SK-N-SH (cell line): ENCODE measurements around the gene AR. TPM values are rescaled to one million over a fixed set of nuclear protein-coding genes. Genes with fewer than 3 reads are reported as not detected.

ENCODE experiments used
- CTCF ChIA-PET: fragments of 300-600, 350-600 bp; formaldehyde crosslinking; extraction: SDS; loops from one replicate; lab custom pipeline; 2021; lab: Yijun Ruan, JAX
- POLR2A ChIA-PET: fragments of 350-600 bp; sonication (Branson Sonifier 250); formaldehyde crosslinking; extraction: SDS; loops from one replicate; lab custom pipeline; 2020; ENCODE audit warnings: antibody characterized with exemption, inconsistent platforms; lab: Yijun Ruan, JAX
- DNase-seq: peaks from one replicate; pipeline ENCODE4 v3.0.0; 2012
- H2AFZ ChIP-seq: fragments of 200-600 bp; sonication (generic); 2 replicates; pipeline ENCODE4 v1.8.1; 2016; ENCODE audit warnings: antibody characterized with exemption, mild to moderate bottlenecking, low read depth
- H3F3A ChIP-seq: fragments of 200-600 bp; sonication (generic); replicated peaks from 2 replicates; pipeline ENCODE3; 2016; ENCODE audit warnings: antibody characterized with exemption, mild to moderate bottlenecking; ENCODE audit not compliant: insufficient read depth
- H3K27ac ChIP-seq, 2 experiments: fragments of 200-500 bp in 1 of 2; fragments of 200-600 bp in 1 of 2; sonication (Bioruptor generic) in 1 of 2; sonication (generic), shearing (Covaris generic) in 1 of 2; 2 replicates each; pipeline versions ENCODE4 v1.5.1 to v1.6.1; 2014 to 2016; ENCODE audit warnings: low read depth in 2 of 2, inconsistent platforms in 1 of 2, low read length in 1 of 2, mild to moderate bottlenecking in 1 of 2, mixed read lengths in 1 of 2
- H3K27me3 ChIP-seq: fragments of 200-600 bp; sonication (generic), shearing (Covaris generic); 2 replicates; pipeline ENCODE4 v1.6.1; 2016; ENCODE audit warnings: mixed run types; ENCODE audit not compliant: insufficient read depth
- H3K36me3 ChIP-seq, 2 experiments: fragments of 200-500 bp in 1 of 2; fragments of 200-600 bp in 1 of 2; sonication (Bioruptor generic) in 1 of 2; sonication (generic) in 1 of 2; replicated peaks in 1 of 2; 2 replicates each; pipeline versions ENCODE3 to v1.5.1; 2014 to 2016; ENCODE audit warnings: low read length in 1 of 2, mild to moderate bottlenecking in 1 of 2; ENCODE audit not compliant: insufficient read depth in 2 of 2, control insufficient read depth in 1 of 2
- H3K4me1 ChIP-seq, 2 experiments: fragments of 200-500 bp in 1 of 2; fragments of 200-600 bp in 1 of 2; sonication (Bioruptor generic) in 1 of 2; sonication (generic), shearing (Covaris generic) in 1 of 2; 2 replicates each; pipeline versions ENCODE4 v1.5.1 to v1.6.1; 2014 to 2016; ENCODE audit warnings: low read depth in 1 of 2, low read length in 1 of 2, mixed run types in 1 of 2; ENCODE audit not compliant: insufficient read depth in 2 of 2, control insufficient read depth in 1 of 2
- H3K4me2 ChIP-seq: fragments of 200-600 bp; sonication (generic), shearing (Covaris generic); 2 replicates; pipeline ENCODE4 v1.6.1; 2017; ENCODE audit warnings: mixed run types
- H3K4me3 ChIP-seq, 2 experiments: fragments of 200-500 bp in 1 of 2; fragments of 200-600 bp in 1 of 2; sonication (Bioruptor generic) in 1 of 2; sonication (generic), shearing (Covaris generic) in 1 of 2; 2 replicates each; pipeline versions ENCODE4 v1.5.1 to v1.8.1; 2014 to 2016; ENCODE audit warnings: low read depth in 2 of 2, inconsistent platforms in 1 of 2, low read length in 1 of 2, mild to moderate bottlenecking in 1 of 2, mixed read lengths in 1 of 2, moderate library complexity in 1 of 2
- H3K79me2 ChIP-seq: fragments of 200-600 bp; sonication (generic); 2 replicates; pipeline ENCODE4 v1.8.1; 2017; ENCODE audit warnings: mild to moderate bottlenecking; ENCODE audit not compliant: insufficient read depth
- H3K9ac ChIP-seq: fragments of 200-600 bp; sonication (generic); 2 replicates; pipeline ENCODE4 v1.6.1; 2017; ENCODE audit warnings: mixed run types
- H3K9me2 ChIP-seq: fragments of 200-600 bp; sonication (generic); 2 replicates; pipeline ENCODE4 v1.6.1; 2017; ENCODE audit warnings: mixed run types
- H3K9me3 ChIP-seq: fragments of 200-600 bp; sonication (generic); 2 replicates; pipeline ENCODE4 v1.6.1; 2017; ENCODE audit warnings: mixed run types, mild to moderate bottlenecking, moderate library complexity
- H4K20me1 ChIP-seq: fragments of 200-600 bp; sonication (generic); 2 replicates; pipeline ENCODE4 v1.6.1; 2017; ENCODE audit warnings: mild to moderate bottlenecking, mixed run types; ENCODE audit not compliant: insufficient read depth
- FOSL2 ChIP-seq: IDR thresholded peaks from 2 replicates; pipeline ENCODE4 v1.4.0; 2012; ENCODE audit warnings: low read depth, mild to moderate bottlenecking, moderate library complexity, borderline replicate concordance
- FOXM1 ChIP-seq: IDR thresholded peaks from 2 replicates; pipeline ENCODE4 v1.4.0; 2012; ENCODE audit warnings: low read depth, mild to moderate bottlenecking
- GABPA ChIP-seq: IDR thresholded peaks from 2 replicates; pipeline ENCODE4 v1.4.0; 2012; ENCODE audit warnings: low read depth, mild to moderate bottlenecking
- GATA2 ChIP-seq: sonication (generic); formaldehyde crosslinking; IDR thresholded peaks from 2 replicates; pipeline ENCODE4 v1.5.0; 2020; ENCODE audit warnings: mild to moderate bottlenecking, missing genetic modification reagents
- MEF2A ChIP-seq: IDR thresholded peaks from 2 replicates; pipeline ENCODE4 v1.4.0; 2012; ENCODE audit warnings: low read depth, borderline replicate concordance
- MXI1 ChIP-seq: IDR thresholded peaks from 2 replicates; pipeline ENCODE4 v1.6.1; 2012; ENCODE audit warnings: mild to moderate bottlenecking, low read depth, low read length, improper control_type of control experiment
- NRF1 ChIP-seq: IDR thresholded peaks from 2 replicates; pipeline ENCODE4 v1.6.1; 2012; ENCODE audit warnings: low read depth, mild to moderate bottlenecking, low read length
- POLR2AphosphoS5 ChIP-seq: IDR thresholded peaks from 2 replicates; pipeline ENCODE4 v1.6.1; 2012; ENCODE audit warnings: low read depth, low read length
- RAD21 ChIP-seq: IDR thresholded peaks from 2 replicates; pipeline ENCODE4 v1.6.1; 2012; ENCODE audit warnings: mild to moderate bottlenecking, low read length
- SMC3 ChIP-seq: IDR thresholded peaks from 2 replicates; pipeline ENCODE4 v1.6.1; 2012; ENCODE audit warnings: low read depth, low read length, improper control_type of control experiment
- TAF1 ChIP-seq: IDR thresholded peaks from 2 replicates; pipeline ENCODE4 v1.6.1; 2012; ENCODE audit warnings: low read depth, mild to moderate bottlenecking, low read length, moderate library complexity, borderline replicate concordance
- USF1 ChIP-seq: IDR thresholded peaks from 2 replicates; pipeline ENCODE4 v1.4.0; 2012; ENCODE audit warnings: low read depth, borderline replicate concordance
- YY1 ChIP-seq: IDR thresholded peaks from 2 replicates; pipeline ENCODE4 v1.4.0; 2012; ENCODE audit warnings: low read depth, mild to moderate bottlenecking
- WGBS: methylation state at CpG from one replicate; pipeline ENCODE4 v1.1.6; 2017; ENCODE audit warnings: low lambda C conversion rate; 5-methylcytosine and 5-hydroxymethylcytosine counted together
- polyA plus RNA-seq, 3 experiments: library from polyadenylated mRNA; depleted of rRNA; stranded (reverse); fragments of >200 nt; gene quantifications; 2 replicates each; pipeline ENCODE4 v1.2.3, GENCODE V29; 2012
- TF ChIP-seq, protein P1 (sequence below): fragments of 150-350 bp; IDR thresholded peaks from 2 replicates; pipeline ENCODE4 v1.6.1; 2016; ENCODE audit warnings: mild to moderate bottlenecking, low read depth, low read length
- TF ChIP-seq, protein P2 (sequence below): fragments of 150-350 bp; IDR thresholded peaks from 2 replicates; pipeline ENCODE4 v1.6.1; 2017; ENCODE audit warnings: antibody characterized with exemption, low read length, low read depth, borderline replicate concordance

AR gene
- polyA plus RNA-seq, 1 of the 3 experiments (the other 2 are of a cell fraction), result not detected

GRCh38 chrX:67673741-67674274 is 130.0 kb downstream of the AR start (continued):
- TF ChIP-seq SMC3, result no peak
- TF ChIP-seq GABPA, result no peak
- TF ChIP-seq TAF1, result no peak
- TF ChIP-seq MEF2A, result no peak
- no peak for TF ChIP-seq NRF1
- no peak for TF ChIP-seq FOXM1

DNA sequence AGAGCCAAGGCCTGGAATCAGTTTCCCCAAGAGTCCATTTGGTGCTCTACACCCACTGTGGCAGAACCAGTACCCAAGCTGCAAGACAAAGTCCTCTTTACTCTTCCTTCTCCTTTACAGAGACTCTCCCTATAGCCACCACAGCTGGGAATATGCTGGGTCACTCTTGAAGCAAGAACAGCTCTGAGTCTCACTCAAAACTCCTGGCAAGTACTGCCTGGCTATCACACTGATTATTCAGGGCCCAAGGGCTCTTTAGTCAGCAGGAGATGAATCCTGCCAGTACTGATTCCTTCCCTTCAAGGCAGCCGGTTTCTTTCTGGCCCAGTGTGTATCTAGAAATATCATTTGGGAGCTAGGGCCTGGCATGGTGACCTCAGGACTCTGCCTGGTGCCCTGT is 130.9 kb downstream of the AR start:
- CTCF ChIA-PET, result no interaction called here
- Histone ChIP-seq H3K27me3 (no peaks in the 10 kb centered on the region), H3K27ac (no peak overlapping the region), H3K4me2 (no peak overlapping the region), H3K79me2 (no peaks in the 10 kb centered on the region), H3K9ac (no peak overlapping the region), H3K9me2 (no peaks in the 10 kb centered on the region), H3K9me3 (no peaks in the 10 kb centered on the region), H3K4me3 (no peak overlapping the region), H3F3A (no peaks in the 10 kb centered on the region), H4K20me1 (no peaks in the 10 kb centered on the region), H3K36me3 (no peaks in the 10 kb centered on the region), H3K4me1 (no peaks in the 10 kb centered on the region), H2AFZ (no peak overlapping the region)
- TF ChIP-seq YY1, result no peak
- no peak for TF ChIP-seq TAF1
- no peak for TF ChIP-seq NRF1
- no peak for TF ChIP-seq POLR2AphosphoS5
- no peak for TF ChIP-seq FOSL2
- TF ChIP-seq, protein P1, sequence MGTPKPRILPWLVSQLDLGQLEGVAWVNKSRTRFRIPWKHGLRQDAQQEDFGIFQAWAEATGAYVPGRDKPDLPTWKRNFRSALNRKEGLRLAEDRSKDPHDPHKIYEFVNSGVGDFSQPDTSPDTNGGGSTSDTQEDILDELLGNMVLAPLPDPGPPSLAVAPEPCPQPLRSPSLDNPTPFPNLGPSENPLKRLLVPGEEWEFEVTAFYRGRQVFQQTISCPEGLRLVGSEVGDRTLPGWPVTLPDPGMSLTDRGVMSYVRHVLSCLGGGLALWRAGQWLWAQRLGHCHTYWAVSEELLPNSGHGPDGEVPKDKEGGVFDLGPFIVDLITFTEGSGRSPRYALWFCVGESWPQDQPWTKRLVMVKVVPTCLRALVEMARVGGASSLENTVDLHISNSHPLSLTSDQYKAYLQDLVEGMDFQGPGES, result no peak
- whole genome bisulfite sequencing, result 0% methylated on average over 1 of the region's 1 CpG
- POLR2A ChIA-PET, result no interaction called here
- DNase-seq, result no peak

DNA sequence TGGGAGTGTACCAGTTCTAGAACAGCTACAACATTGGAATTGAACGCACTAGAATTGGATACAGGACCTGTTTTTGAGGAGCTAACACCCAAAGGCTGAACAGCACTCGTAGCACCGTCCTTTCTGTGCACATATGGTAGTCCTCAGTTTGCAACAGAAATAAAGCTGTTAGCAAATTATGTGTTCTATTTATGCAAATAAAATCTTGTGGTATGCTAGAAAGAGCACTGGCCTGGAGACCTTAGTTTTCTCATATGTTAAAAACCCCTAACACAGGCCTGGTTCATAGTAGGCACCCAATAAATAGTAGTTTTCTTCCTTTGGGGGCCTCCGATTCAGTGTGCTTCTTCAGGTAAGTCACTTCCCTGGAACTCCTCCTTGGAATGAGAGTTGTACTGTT is 140.3 kb downstream of the AR start:
- Histone ChIP-seq H3K36me3 (no peaks in the 10 kb centered on the region), H3K4me2 (no peak overlapping the region), H2AFZ (no peak overlapping the region), H3K4me1 (no peaks in the 10 kb centered on the region), H3K9me2 (no peaks in the 10 kb centered on the region), H3K9ac (no peak overlapping the region), H4K20me1 (no peaks in the 10 kb centered on the region), H3F3A (no peaks in the 10 kb centered on the region), H3K9me3 (no peaks in the 10 kb centered on the region), H3K4me3 (no peak overlapping the region), H3K27me3 (no peaks in the 10 kb centered on the region), H3K27ac (no peak overlapping the region), H3K79me2 (no peaks in the 10 kb centered on the region)
- ChIA-PET CTCF (no interaction called here), POLR2A (no interaction called here)
- TF ChIP-seq GATA2 (no peak), MXI1 (no peak), GABPA (no peak), USF1 (no peak), RAD21 (no peak), YY1 (no peak)
- TF ChIP-seq, protein P2, sequence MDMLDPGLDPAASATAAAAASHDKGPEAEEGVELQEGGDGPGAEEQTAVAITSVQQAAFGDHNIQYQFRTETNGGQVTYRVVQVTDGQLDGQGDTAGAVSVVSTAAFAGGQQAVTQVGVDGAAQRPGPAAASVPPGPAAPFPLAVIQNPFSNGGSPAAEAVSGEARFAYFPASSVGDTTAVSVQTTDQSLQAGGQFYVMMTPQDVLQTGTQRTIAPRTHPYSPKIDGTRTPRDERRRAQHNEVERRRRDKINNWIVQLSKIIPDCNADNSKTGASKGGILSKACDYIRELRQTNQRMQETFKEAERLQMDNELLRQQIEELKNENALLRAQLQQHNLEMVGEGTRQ, result no peak
- TF ChIP-seq, protein P1, result no peak
- DNase-seq, result no peak
- WGBS, result 11% methylated on average over 4 of the region's 4 CpGs
